ENCODE measurements around the gene EFNB1. TPM values are rescaled to one million over a fixed set of nuclear protein-coding genes. Genes with fewer than 3 reads are reported as not detected.

The EFNB1 gene
- total RNA-seq, 4 donors from 2014 or later = 19.0 to 77.6 (median 55.3) TPM

DNA sequence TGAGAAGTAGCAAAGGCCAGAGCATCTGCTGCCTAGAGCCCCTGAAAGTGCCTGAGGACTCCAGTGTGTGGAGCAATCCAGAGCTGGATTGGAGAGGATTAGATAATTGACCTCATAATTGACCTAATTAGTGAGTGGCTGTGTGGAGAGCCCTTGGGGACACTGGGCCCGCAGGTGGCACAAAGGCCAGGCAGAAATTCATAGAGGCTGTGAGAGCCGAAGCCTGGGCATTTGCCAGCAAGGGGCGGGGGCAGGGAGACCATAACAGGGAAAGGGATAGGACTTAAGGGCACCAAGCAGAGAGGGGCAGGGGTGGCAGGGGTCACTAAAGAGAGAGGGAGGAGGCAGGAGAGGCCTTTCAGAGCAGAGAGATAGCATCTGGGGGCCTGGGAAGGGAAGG is 45.3 kb downstream of the EFNB1 start:
- Histone ChIP-seq H3K9me3 (no peaks in the 10 kb centered on the region), H3K4me3 (no peak overlapping the region), H3K27ac (no peak overlapping the region), H3K36me3 (no peaks in the 10 kb centered on the region), H3K27me3 (no peaks in the 10 kb centered on the region), H3K4me1 (no peaks in the 10 kb centered on the region)
- TF ChIP-seq, protein P1, sequence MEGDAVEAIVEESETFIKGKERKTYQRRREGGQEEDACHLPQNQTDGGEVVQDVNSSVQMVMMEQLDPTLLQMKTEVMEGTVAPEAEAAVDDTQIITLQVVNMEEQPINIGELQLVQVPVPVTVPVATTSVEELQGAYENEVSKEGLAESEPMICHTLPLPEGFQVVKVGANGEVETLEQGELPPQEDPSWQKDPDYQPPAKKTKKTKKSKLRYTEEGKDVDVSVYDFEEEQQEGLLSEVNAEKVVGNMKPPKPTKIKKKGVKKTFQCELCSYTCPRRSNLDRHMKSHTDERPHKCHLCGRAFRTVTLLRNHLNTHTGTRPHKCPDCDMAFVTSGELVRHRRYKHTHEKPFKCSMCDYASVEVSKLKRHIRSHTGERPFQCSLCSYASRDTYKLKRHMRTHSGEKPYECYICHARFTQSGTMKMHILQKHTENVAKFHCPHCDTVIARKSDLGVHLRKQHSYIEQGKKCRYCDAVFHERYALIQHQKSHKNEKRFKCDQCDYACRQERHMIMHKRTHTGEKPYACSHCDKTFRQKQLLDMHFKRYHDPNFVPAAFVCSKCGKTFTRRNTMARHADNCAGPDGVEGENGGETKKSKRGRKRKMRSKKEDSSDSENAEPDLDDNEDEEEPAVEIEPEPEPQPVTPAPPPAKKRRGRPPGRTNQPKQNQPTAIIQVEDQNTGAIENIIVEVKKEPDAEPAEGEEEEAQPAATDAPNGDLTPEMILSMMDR (IDR thresholded peaks at IDR 0.05) = no peak
- TF ChIP-seq POLR2A (IDR thresholded peaks at IDR 0.05) = no peak
- DNase-seq = no peak

DNA sequence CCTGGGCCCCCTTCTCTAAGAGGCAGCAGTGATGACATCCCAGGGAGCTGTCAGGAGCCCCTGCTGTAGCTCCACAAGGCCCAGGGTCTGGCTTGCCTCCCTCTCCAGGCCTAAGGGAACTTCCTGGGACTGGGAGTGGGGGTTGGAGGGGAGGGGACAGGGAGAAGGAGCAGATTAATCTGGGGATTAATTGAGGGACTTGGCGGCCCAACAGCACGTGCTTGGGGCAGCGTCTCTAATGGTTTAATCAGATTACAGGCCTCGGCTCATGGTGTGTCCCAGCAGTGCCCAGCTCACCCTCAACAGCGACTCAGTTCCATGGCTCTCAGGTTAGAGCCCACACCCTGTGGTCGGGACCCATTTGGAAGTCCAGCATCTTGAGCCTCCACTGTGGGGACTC is 47.9 kb downstream of the EFNB1 start:
- no peaks in the 10 kb centered on the region for H3K36me3 ChIP-seq
- H3K27me3 ChIP-seq = no peaks in the 10 kb centered on the region

DNA sequence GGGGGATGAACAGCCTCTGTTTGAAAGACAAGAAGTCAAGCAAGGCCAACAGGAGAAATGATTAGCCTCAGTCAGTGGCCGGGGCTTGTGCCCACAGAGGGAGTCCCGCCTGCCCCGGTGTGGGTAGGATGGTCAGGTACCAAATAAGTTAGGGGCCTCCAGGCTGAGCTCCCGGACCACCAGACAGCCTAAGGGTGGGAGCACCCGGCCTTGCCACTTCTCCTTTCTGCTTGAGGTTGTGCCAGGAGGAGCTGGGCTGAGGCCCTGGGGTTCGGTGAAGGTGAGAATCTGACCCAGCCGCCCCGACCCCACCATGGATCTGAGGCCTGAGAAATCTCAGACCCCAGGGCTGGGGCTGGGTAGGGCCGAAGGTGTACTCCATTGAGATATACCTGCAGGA is 48.8 kb downstream of the EFNB1 start:
- Histone ChIP-seq H3K9me3 (no peaks in the 10 kb centered on the region), H3K4me1 (no peaks in the 10 kb centered on the region), H3K27ac (no peak overlapping the region), H3K27me3 (no peaks in the 10 kb centered on the region), H3K4me3 (no peak overlapping the region), H3K36me3 (no peaks in the 10 kb centered on the region)
- TF ChIP-seq POLR2A (IDR thresholded peaks at IDR 0.05) = no peak
- TF ChIP-seq, protein P1 (IDR thresholded peaks at IDR 0.05) = no peak
- DNase-seq = no peak

More for the DNA sequence above, 47.9 kb downstream of the EFNB1 start:
- TF ChIP-seq POLR2A (IDR thresholded peaks at IDR 0.05) = no peak
- TF ChIP-seq, protein P1 (IDR thresholded peaks at IDR 0.05) = no peak
- H3K27ac ChIP-seq = no peak overlapping the region
- DNase-seq = no peak
- H3K4me3 ChIP-seq = no peak overlapping the region
- H3K4me1 ChIP-seq = no peaks in the 10 kb centered on the region
- H3K9me3 ChIP-seq = no peaks in the 10 kb centered on the region

DNA sequence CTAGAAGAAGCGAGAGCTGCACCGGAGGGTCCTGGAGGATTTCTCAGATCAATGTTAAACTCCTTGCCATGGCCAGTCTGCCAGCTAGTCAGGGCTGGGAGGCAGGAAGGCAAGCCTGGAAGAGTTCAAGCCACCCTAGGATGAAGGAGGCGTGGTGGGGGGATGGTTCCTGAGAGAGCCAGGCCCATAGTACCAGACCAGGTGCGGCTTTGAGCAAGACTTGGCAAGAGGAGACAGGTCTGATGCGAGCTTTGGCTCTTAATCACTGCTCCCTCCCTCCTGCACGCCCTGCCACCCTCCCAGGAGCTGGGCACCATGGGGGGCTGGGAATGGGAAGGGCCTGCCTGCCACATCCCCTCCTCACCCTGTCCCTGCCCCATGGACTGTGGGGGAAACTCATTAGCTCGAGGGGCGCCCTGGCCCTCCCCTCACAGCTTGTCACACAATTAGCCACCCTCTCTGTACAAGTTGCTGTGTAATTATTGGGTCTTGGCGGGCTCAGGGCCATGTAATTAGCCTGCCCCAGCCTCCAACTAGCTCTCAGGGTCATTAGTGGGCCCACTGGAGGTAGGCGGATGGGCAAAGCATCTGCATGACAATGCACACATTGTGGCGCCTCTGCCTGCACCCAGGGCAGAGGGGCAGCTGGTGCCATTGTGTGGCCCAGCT is 50.3 kb downstream of the EFNB1 start:
- H3K4me3 ChIP-seq = no peak overlapping the region
- no peaks in the 10 kb centered on the region for H3K27me3 ChIP-seq
- no peaks in the 10 kb centered on the region for H3K4me1 ChIP-seq
- DNase-seq = no peak
- H3K9me3 ChIP-seq = no peaks in the 10 kb centered on the region
- TF ChIP-seq, protein P1 (IDR thresholded peaks at IDR 0.05) = no peak
- TF ChIP-seq POLR2A (IDR thresholded peaks at IDR 0.05) = no peak
- H3K27ac ChIP-seq = no peak overlapping the region
- no peaks in the 10 kb centered on the region for H3K36me3 ChIP-seq

DNA sequence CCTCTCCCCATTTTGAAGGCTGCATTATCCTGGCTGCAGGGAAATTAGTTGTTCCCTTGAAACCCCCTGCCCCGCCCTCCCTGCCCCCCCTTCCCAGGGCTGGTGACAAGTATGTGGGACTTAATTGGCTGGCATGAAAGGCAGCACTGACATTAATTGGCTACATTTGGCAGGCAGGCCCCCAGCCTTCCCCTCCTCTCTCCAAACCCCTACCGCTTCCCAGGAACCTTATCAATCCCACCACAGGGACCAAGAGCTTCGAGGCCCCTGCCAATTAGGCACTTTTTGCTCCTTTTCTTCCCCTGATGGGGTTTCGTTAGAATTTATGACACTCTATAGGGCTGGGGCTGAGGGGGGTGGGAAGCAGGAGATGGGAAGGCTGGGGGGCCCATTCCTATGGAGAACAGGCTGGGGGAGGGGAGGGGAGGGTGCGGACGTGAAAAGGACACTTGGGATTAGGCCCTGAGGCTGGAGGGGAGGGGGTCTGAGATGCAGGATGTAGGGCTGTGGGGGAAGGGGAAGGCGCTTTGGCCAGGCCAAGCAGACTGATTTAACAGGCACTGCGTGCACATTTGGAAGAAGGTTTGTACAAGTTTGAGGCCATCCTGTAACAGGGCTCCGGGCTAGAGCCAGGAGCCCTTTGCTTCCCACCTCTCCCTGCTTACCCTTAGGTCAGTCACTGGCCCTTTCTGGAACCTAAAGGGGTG is 52.2 kb downstream of the EFNB1 start:
- H3K36me3 ChIP-seq = no peaks in the 10 kb centered on the region
- H3K27me3 ChIP-seq = no peaks in the 10 kb centered on the region
- H3K27ac ChIP-seq = no peak overlapping the region
- H3K9me3 ChIP-seq = no peaks in the 10 kb centered on the region
- TF ChIP-seq, protein P1 (IDR thresholded peaks at IDR 0.05) = no peak
- no peak for TF ChIP-seq POLR2A (IDR thresholded peaks at IDR 0.05)
- no peak overlapping the region for H3K4me3 ChIP-seq
- H3K4me1 ChIP-seq = no peaks in the 10 kb centered on the region
- DNase-seq = no peak
